ENCODE data around the gene ZMIZ1.

DNA sequence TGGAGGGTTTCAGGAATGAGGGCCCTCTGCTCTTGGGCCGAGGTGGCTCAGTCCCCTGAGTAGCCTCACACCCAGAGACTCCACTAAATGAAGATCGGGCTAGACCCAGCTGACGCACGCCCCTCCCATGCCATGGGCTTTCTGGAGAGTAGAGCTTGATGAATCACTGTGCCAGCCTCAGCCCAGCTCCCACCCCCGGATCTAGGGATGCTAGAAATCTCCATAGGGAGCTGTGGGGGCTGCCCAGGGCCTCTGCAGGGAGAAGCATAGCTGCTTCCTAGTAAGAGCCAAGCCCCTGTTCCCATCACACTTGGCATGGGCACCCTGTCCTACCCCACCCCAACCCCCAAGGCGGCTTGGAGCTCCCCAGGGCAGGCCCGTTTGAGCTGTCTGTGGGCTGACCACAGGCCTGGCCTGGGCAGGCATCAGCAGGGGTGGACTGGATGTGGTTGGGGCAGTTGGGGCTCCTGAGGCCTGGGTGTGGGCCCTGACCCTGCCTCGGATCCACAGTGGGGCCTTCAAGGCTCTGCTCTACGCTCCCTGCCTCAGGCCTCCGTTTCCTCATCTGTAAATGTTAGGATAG lies 121.2 kb downstream of the ZMIZ1 start:
- TF ChIP-seq, protein P1, sequence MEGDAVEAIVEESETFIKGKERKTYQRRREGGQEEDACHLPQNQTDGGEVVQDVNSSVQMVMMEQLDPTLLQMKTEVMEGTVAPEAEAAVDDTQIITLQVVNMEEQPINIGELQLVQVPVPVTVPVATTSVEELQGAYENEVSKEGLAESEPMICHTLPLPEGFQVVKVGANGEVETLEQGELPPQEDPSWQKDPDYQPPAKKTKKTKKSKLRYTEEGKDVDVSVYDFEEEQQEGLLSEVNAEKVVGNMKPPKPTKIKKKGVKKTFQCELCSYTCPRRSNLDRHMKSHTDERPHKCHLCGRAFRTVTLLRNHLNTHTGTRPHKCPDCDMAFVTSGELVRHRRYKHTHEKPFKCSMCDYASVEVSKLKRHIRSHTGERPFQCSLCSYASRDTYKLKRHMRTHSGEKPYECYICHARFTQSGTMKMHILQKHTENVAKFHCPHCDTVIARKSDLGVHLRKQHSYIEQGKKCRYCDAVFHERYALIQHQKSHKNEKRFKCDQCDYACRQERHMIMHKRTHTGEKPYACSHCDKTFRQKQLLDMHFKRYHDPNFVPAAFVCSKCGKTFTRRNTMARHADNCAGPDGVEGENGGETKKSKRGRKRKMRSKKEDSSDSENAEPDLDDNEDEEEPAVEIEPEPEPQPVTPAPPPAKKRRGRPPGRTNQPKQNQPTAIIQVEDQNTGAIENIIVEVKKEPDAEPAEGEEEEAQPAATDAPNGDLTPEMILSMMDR (IDR thresholded peaks at IDR 0.05) = no peak
- TF ChIP-seq POLR2A (IDR thresholded peaks at IDR 0.05) = no peak

Measured in body of pancreas (tissue), 4 donors.